Measurements from ENCODE around the gene PARVA. TPM values are rescaled to one million over a fixed set of nuclear protein-coding genes. Genes with fewer than 3 reads are reported as not detected.

The PARVA gene
- total and polyA plus RNA-seq, 12 donors = 20.1 to 84.8 (median 67.0) TPM

GRCh38 chr11:12540075-12540680 is 162.8 kb downstream of the PARVA start:
- Histone ChIP-seq H3K4me3 (no peak overlapping the region), H3K27me3 (no peaks in the 10 kb centered on the region), H3K4me1 (peaks cover 3 to 27% (median 15%) of the 10 kb centered on the region in 9 donors), H3K27ac (no peak overlapping the region), H3K36me3 (no peaks in the 10 kb centered on the region), H3K9me3 (no peaks in the 10 kb centered on the region)
- intact Hi-C loops (cut with DNase I) = no loop called here
- TF ChIP-seq CTCF (IDR thresholded peaks at IDR 0.05) = no peak
- no peak for ATAC-seq
- 78 to 90% methylated on average over 5 of the region's 5 CpGs for WGBS, 2 donors
- no peak for DNase-seq

- intact Hi-C loops (cut with DNase I) = no loop called here
- peak in 6 of 8 donors; percentile 15 to 55 (median 34) for ATAC-seq
- no peak for TF ChIP-seq CTCF (IDR thresholded peaks at IDR 0.05)
- H3K4me1 ChIP-seq = peaks cover 3 to 27% (median 15%) of the 10 kb centered on the region in 9 donors
- no peak overlapping the region for H3K27ac ChIP-seq
- 59 to 73% methylated on average over 6 of the region's 6 CpGs for WGBS, 2 donors
- H3K9me3 ChIP-seq = no peaks in the 10 kb centered on the region
- H3K36me3 ChIP-seq = no peaks in the 10 kb centered on the region
- H3K4me3 ChIP-seq = no peak overlapping the region
- no peak for DNase-seq
- H3K27me3 ChIP-seq = no peaks in the 10 kb centered on the region
Observed at GRCh38 chr11:12540913-12541582, 163.7 kb downstream of the PARVA start.

- no peak overlapping the region for H3K27ac ChIP-seq
- intact Hi-C loops (cut with DNase I) = no loop called here
Observed at GRCh38 chr11:12541583-12542151, 164.3 kb downstream of the PARVA start.

More at GRCh38 chr11:12541583-12542151, 164.3 kb downstream of the PARVA start:
- peaks cover 3 to 27% (median 15%) of the 10 kb centered on the region in 9 donors for H3K4me1 ChIP-seq
- no peak for ATAC-seq
- H3K27me3 ChIP-seq = no peaks in the 10 kb centered on the region
- H3K36me3 ChIP-seq = no peaks in the 10 kb centered on the region
- no peak for DNase-seq
- no peaks in the 10 kb centered on the region for H3K9me3 ChIP-seq
- TF ChIP-seq CTCF (IDR thresholded peaks at IDR 0.05) = no peak
- no peak overlapping the region for H3K4me3 ChIP-seq
- 93 to 94% methylated on average over 9 of the region's 9 CpGs for WGBS, 2 donors
